GM23248 (cell line): Measurements from ENCODE around the gene PAK1. TPM values are rescaled to one million over a fixed set of nuclear protein-coding genes. Genes with fewer than 3 reads are reported as not detected.

ENCODE experiments used
- DNase-seq: peaks from one replicate; pipeline ENCODE4 v3.0.0-alpha.2; 2015
- H2AFZ ChIP-seq: fragments of 200-600 bp; sonication (generic); 2 replicates; pipeline ENCODE4 v1.6.1; 2016; ENCODE audit warnings: antibody characterized with exemption
- H3F3A ChIP-seq: fragments of 200-600 bp; sonication (generic); 2 replicates; pipeline ENCODE4 v1.6.1; 2016; ENCODE audit warnings: mild to moderate bottlenecking, antibody characterized with exemption, mixed run types; ENCODE audit not compliant: insufficient read depth
- H3K27ac ChIP-seq: fragments of 200-600 bp; sonication (generic); 2 replicates; pipeline ENCODE4 v1.5.1; 2016; ENCODE audit warnings: mild to moderate bottlenecking
- H3K27me3 ChIP-seq: fragments of 200-600 bp; sonication (generic); replicated peaks from 2 replicates; pipeline ENCODE4 v1.6.1; 2016; ENCODE audit warnings: mild to moderate bottlenecking; ENCODE audit not compliant: insufficient read depth
- H3K36me3 ChIP-seq: fragments of 200-600 bp; sonication (generic); 2 replicates; pipeline ENCODE4 v1.6.1; 2016; ENCODE audit warnings: low read depth, mild to moderate bottlenecking
- H3K4me1 ChIP-seq: fragments of 200-600 bp; sonication (generic); 2 replicates; pipeline ENCODE4 v1.6.1; 2016; ENCODE audit warnings: mild to moderate bottlenecking; ENCODE audit not compliant: insufficient read depth
- H3K4me2 ChIP-seq: fragments of 200-600 bp; sonication (generic); one replicate; pipeline ENCODE4 v1.6.1; 2016; ENCODE audit warnings: mild to moderate bottlenecking; ENCODE audit not compliant: unreplicated experiment
- H3K4me3 ChIP-seq: fragments of 200-600 bp; sonication (generic); 2 replicates; pipeline ENCODE4 v1.5.1; 2016; ENCODE audit warnings: mild to moderate bottlenecking
- H3K79me2 ChIP-seq: fragments of 200-600 bp; sonication (generic); 2 replicates; pipeline ENCODE4 v1.6.1; 2016; ENCODE audit warnings: mild to moderate bottlenecking; ENCODE audit not compliant: insufficient read depth
- H3K9ac ChIP-seq: fragments of 200-600 bp; sonication (generic); 2 replicates; pipeline ENCODE4 v1.6.1; 2016; ENCODE audit warnings: mild to moderate bottlenecking
- H3K9me2 ChIP-seq: fragments of 200-600 bp; sonication (generic); 2 replicates; pipeline ENCODE4 v1.6.1; 2016; ENCODE audit warnings: mixed run types, mild to moderate bottlenecking, moderate library complexity; ENCODE audit not compliant: insufficient read depth
- H3K9me3 ChIP-seq: fragments of 200-600 bp; sonication (generic); one replicate; pipeline ENCODE4 v1.6.1; 2017; ENCODE audit warnings: low read depth
- H4K20me1 ChIP-seq: fragments of 200-600 bp; sonication (generic); 2 replicates; pipeline ENCODE4 v1.6.0; 2016; ENCODE audit not compliant: insufficient read depth
- EZH2 ChIP-seq: fragments of 200-600 bp; sonication (generic); IDR thresholded peaks from 2 replicates; pipeline ENCODE4 v1.6.1; 2018; ENCODE audit warnings: antibody characterized with exemption, mild to moderate bottlenecking; ENCODE audit not compliant: insufficient read depth, poor library complexity, severe bottlenecking
- EZH2phosphoT487 ChIP-seq: fragments of 200-600 bp; sonication (generic); IDR thresholded peaks from 2 replicates; pipeline ENCODE4 v1.6.1; 2018; ENCODE audit warnings: antibody characterized with exemption, moderate library complexity, mild to moderate bottlenecking, low read depth; ENCODE audit not compliant: insufficient read depth
- WGBS, 2 experiments: methylation state at CpG; one replicate each; pipeline ENCODE4 v1.1.6; 2015 to 2017; ENCODE audit warnings: low lambda C conversion rate in 2 of 2, low coverage in 1 of 2; ENCODE audit errors: missing lambda C conversion rate in 2 of 2; 5-methylcytosine and 5-hydroxymethylcytosine counted together
- in situ Hi-C: fragments of 300-500 bp; cut with MboI; formaldehyde crosslinking; loops from 2 replicates; pipeline ENCODE4 v1.15.0; 2020
- polyA plus RNA-seq: library from polyadenylated mRNA; unstranded; fragments of >200 nt; fragmentation: Nextera tagmentation; extraction: Ambion mirVana; gene quantifications from 2 replicates; pipeline ENCODE4 v1.2.1, GENCODE V29; 2016
- total RNA-seq: library from RNA; depleted of rRNA; stranded (reverse); fragments of >200 nt; shearing (Covaris generic); gene quantifications from 2 replicates; pipeline ENCODE4 v1.2.3, GENCODE V29; 2014

PAK1 gene
- total and polyA plus RNA-seq, 2 experiments from 2014 or later, result 20.3 to 23.8 TPM

DNA sequence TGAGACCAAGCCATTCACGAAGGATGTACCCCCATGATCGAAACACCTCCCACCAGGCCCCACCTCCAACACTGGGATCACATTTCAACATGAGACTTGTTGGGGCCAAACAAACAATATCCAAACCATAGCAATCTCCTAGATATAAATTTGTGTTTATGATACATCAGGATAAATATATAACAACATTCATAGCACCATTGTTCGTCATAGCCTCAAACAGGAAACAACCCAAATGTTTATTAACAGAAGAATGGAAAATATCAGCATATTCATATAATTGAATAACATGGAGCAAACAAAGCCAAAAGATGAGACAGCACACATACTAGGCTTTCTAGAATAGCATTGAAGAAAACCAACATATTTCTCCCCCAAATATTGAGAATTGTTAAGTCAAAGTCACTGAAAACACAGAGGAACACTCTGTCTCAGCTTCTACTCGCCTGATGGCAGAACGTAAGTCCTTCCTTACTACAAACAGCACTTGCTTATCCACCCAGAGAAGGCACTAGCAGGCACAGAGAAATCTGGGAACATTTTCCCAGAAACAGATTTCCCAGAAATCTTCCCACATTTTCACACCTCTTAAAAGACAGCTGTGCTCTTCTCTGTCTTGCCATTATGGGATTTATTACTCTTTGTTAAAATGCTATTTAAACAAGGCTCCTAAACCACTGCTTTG is 164.4 kb downstream of the PAK1 start:
- Histone ChIP-seq H3K4me2 (no peak overlapping the region), H3F3A (peaks cover 5% of the 10 kb centered on the region; the same call in 1 of the 2 replicates), H3K4me3 (no peak overlapping the region), H4K20me1 (no peaks in the 10 kb centered on the region), H3K79me2 (no peaks in the 10 kb centered on the region), H2AFZ (peak overlapping the region; percentile 38), H3K9me2 (no peaks in the 10 kb centered on the region), H3K27me3 (no peaks in the 10 kb centered on the region), H3K9ac (no peak overlapping the region), H3K36me3 (no peaks in the 10 kb centered on the region), H3K27ac (peak overlapping the region; percentile 25; the same call in 1 of the 2 replicates), H3K4me1 (peaks cover 4% of the 10 kb centered on the region; the same call in 1 of the 2 replicates), H3K9me3 (no peaks in the 10 kb centered on the region)
- 25 to 32% methylated on average over 5 of the region's 5 CpGs for WGBS, 2 experiments
- in situ Hi-C loops, result no loop called here
- DNase-seq, result peak; percentile 51
- TF ChIP-seq EZH2phosphoT487 (no peak), EZH2 (no peak)

DNA sequence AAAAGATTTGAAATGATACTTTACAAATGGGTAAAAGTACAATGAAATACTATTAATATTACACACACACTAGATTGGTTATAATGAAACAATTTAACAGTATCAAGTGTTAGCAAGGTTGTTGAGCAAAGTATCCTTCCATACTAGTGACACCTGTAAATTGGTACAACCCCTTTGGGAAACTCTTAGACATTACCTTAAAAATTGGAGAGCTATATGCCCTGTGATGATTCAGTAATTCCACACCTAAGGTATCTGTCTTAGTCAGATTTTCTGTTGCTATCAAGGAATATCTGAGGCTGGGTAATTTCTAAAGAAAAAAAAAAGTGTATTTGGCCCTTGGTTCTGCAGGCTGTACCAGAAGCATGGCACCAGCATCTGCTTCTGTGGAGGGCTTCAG is 165.1 kb downstream of the PAK1 start:
- H3K27ac ChIP-seq, result 0 out of 2 replicates have a peak overlapping the region, but pooled peaks have one; percentile 16
- in situ Hi-C loops, result no loop called here
- H3K9me3 ChIP-seq, result no peaks in the 10 kb centered on the region
- H3K79me2 ChIP-seq, result no peaks in the 10 kb centered on the region
- no peak for TF ChIP-seq EZH2phosphoT487
- no peak for TF ChIP-seq EZH2
- no peak overlapping the region for H3K4me2 ChIP-seq
- H3K9ac ChIP-seq, result no peak overlapping the region
- H3K27me3 ChIP-seq, result no peaks in the 10 kb centered on the region
- no peak overlapping the region for H2AFZ ChIP-seq
- H3K4me1 ChIP-seq, result peaks cover 4% of the 10 kb centered on the region; the same call in 1 of the 2 replicates
- no peak overlapping the region for H3K4me3 ChIP-seq
- no peaks in the 10 kb centered on the region for H3K9me2 ChIP-seq
- DNase-seq, result no peak
- no peaks in the 10 kb centered on the region for H4K20me1 ChIP-seq
- peaks cover 5% of the 10 kb centered on the region; the same call in 1 of the 2 replicates for H3F3A ChIP-seq
- no peaks in the 10 kb centered on the region for H3K36me3 ChIP-seq

DNA sequence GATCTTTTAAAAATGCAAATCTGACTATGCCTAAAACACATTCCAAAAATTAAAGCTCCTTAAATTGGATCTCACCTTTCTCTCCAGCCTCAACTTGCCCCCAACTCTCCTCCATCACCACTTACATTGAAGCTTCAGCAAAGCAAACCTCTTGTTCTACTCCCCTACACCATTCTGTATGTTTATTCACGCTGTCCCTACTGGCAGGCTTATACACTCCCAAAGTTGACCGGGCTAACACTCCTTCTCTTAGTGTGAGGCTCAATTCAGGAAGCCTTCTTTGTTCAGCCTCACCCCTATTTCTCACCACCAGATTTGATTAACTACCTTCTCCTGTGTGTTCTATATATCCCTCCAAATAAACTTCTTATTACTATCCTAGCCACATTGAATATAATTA is 170.6 kb downstream of the PAK1 start:
- DNase-seq, result no peak
- 91 to 92% methylated on average over 2 of the region's 2 CpGs for WGBS, 2 experiments
- no peak overlapping the region for H3K4me2 ChIP-seq
- TF ChIP-seq EZH2phosphoT487 (no peak), EZH2 (no peak)
- H3K4me1 ChIP-seq, result no peaks in the 10 kb centered on the region
- no peaks in the 10 kb centered on the region for H3K79me2 ChIP-seq
- no peaks in the 10 kb centered on the region for H4K20me1 ChIP-seq
- no peaks in the 10 kb centered on the region for H3F3A ChIP-seq
- H3K9me2 ChIP-seq, result no peaks in the 10 kb centered on the region
- H3K4me3 ChIP-seq, result no peak overlapping the region
- H3K27me3 ChIP-seq, result no peaks in the 10 kb centered on the region
- in situ Hi-C loops, result no loop called here
- H3K9me3 ChIP-seq, result no peaks in the 10 kb centered on the region
- H3K9ac ChIP-seq, result no peak overlapping the region
- H3K36me3 ChIP-seq, result no peaks in the 10 kb centered on the region
- no peak overlapping the region for H3K27ac ChIP-seq
- H2AFZ ChIP-seq, result no peak overlapping the region

DNA sequence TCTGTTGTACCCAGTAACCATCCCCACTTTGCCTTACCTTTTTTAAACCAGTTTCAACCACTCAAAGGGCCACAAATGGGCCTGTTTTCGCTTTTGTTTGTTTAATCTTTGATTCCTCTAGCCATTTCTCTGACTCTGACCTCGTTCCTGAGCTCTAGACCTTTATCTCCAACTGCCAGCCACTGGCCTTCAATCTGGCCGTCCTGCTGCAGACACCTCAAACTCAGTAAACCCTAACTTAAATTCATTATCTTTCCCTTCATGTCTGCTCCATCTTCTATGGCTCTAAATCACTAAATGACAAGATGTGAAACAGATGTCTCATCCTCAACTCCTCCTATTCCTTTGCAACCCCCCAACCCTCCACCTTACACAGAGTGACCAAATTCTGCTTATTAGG is 171.1 kb downstream of the PAK1 start:
- Histone ChIP-seq H3K4me2 (no peak overlapping the region), H3K36me3 (no peaks in the 10 kb centered on the region), H2AFZ (no peak overlapping the region), H3K79me2 (no peaks in the 10 kb centered on the region), H3K9me2 (no peaks in the 10 kb centered on the region), H3F3A (no peaks in the 10 kb centered on the region), H3K9ac (no peak overlapping the region), H3K27ac (no peak overlapping the region), H3K4me3 (no peak overlapping the region), H3K9me3 (no peaks in the 10 kb centered on the region), H3K4me1 (no peaks in the 10 kb centered on the region), H3K27me3 (no peaks in the 10 kb centered on the region), H4K20me1 (no peaks in the 10 kb centered on the region)
- no peak for TF ChIP-seq EZH2phosphoT487
- TF ChIP-seq EZH2, result no peak
- no peak for DNase-seq
- 70 to 81% methylated on average over 3 of the region's 3 CpGs for WGBS, 2 experiments
- in situ Hi-C loops, result no loop called here
